ENCODE results near the gene AP4M1. TPM values are rescaled to one million over a fixed set of nuclear protein-coding genes. Genes with fewer than 3 reads are reported as not detected.
"Not testable (repeated sequence)": the region's sequence is repeated elsewhere in the genome, so short reads cannot be mapped to it uniquely, and the experiment has no call there.

The AP4M1 gene
- total RNA-seq, 1 experiment from 2014 or later: 17.9 TPM

DNA sequence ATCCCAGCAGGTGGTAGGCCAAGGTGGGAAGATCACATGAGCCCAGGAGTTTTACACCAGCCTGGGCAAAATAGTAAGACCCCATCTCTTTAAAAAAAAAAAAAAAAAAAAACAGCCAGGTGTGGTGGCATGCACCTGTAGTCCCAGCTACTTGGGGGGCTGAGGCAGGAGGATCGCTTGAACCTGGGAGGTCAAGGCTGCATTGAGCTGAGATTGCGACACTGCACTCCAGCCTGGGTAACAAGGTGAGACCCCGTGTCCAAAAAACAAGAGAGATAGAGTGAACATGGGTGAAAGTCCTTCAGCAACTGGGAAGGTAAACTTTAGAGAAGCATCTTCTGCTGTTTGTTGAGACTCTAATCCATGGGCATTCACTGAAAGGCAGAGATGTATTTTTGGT, 41.0 kb downstream of the AP4M1 start:
- no peaks in the 10 kb centered on the region for H3F3A ChIP-seq (ENCODE audit: low read length, unreplicated experiment)
- no peaks in the 10 kb centered on the region for H3K79me2 ChIP-seq (ENCODE audit: low read length)
- TF ChIP-seq, protein P1, sequence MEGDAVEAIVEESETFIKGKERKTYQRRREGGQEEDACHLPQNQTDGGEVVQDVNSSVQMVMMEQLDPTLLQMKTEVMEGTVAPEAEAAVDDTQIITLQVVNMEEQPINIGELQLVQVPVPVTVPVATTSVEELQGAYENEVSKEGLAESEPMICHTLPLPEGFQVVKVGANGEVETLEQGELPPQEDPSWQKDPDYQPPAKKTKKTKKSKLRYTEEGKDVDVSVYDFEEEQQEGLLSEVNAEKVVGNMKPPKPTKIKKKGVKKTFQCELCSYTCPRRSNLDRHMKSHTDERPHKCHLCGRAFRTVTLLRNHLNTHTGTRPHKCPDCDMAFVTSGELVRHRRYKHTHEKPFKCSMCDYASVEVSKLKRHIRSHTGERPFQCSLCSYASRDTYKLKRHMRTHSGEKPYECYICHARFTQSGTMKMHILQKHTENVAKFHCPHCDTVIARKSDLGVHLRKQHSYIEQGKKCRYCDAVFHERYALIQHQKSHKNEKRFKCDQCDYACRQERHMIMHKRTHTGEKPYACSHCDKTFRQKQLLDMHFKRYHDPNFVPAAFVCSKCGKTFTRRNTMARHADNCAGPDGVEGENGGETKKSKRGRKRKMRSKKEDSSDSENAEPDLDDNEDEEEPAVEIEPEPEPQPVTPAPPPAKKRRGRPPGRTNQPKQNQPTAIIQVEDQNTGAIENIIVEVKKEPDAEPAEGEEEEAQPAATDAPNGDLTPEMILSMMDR (conservative IDR thresholded peaks at IDR 0.05; ENCODE audit: low read depth, low read length): no peak
- TF ChIP-seq EZH2 (IDR thresholded peaks at IDR 0.05; ENCODE audit: low read length, unreplicated experiment) (no peak), EZH2phosphoT487 (IDR thresholded peaks at IDR 0.05; ENCODE audit: borderline replicate concordance, low read length) (no peak)
- H3K9me3 ChIP-seq (ENCODE audit: low read length): no peaks in the 10 kb centered on the region
- intact Hi-C loops (cut with micrococcal nuclease): no loop called here
- H4K20me1 ChIP-seq (ENCODE audit: low read length): no peaks in the 10 kb centered on the region
- DNase-seq: no peak
- ATAC-seq: no peak
- H3K4me2 ChIP-seq (ENCODE audit: low read length): no peak overlapping the region
- no peak overlapping the region for H2AFZ ChIP-seq (ENCODE audit: low read length)
- BruUV-seq (replicated peaks): no TSS peak
- POLR2A ChIA-PET (ENCODE audit: unreplicated experiment): no interaction called here
- no peak overlapping the region for H3K4me3 ChIP-seq (ENCODE audit: low read length)
- no peaks in the 10 kb centered on the region for H3K36me3 ChIP-seq (ENCODE audit: low read depth, low read length)
- no peak overlapping the region for H3K27ac ChIP-seq (ENCODE audit: low read length)
- H3K9me2 ChIP-seq (replicated peaks; ENCODE audit: low read length): no peaks in the 10 kb centered on the region
- H3K4me1 ChIP-seq (ENCODE audit: insufficient read depth, low read length): no peaks in the 10 kb centered on the region
- CTCF ChIA-PET: no interaction called here
- no peaks in the 10 kb centered on the region for H3K27me3 ChIP-seq (ENCODE audit: low read length)
- H3K9ac ChIP-seq (ENCODE audit: low read length): no peak overlapping the region

DNA sequence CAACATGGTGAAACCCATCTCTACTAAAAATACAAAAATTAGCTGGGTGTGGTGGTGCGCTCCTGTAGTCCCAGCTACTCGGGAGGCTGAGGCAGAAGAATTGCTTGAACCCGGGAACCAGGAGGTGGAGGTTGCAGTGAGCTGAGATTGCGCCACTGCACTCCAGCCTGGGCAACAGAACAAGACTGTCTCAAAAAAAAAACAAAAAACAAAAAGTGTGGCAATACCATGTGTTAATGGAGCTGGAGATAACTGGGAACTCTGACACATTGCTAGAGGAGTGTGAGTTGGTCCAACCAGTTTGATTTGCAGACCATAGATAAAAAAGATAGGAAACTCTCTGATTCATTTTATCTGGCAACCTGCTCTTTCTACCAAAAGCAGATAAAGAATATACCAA, 44.9 kb downstream of the AP4M1 start:
- CTCF ChIA-PET; ATAC-seq; H4K20me1 ChIP-seq (ENCODE audit: low read length); H3K9me2 ChIP-seq (replicated peaks; ENCODE audit: low read length); BruUV-seq (replicated peaks); H3F3A ChIP-seq (ENCODE audit: low read length, unreplicated experiment); H3K9ac ChIP-seq (ENCODE audit: low read length); H3K27ac ChIP-seq (ENCODE audit: low read length); intact Hi-C loops (cut with micrococcal nuclease); H2AFZ ChIP-seq (ENCODE audit: low read length); H3K4me2 ChIP-seq (ENCODE audit: low read length); H3K4me3 ChIP-seq (ENCODE audit: low read length); DNase-seq; POLR2A ChIA-PET (ENCODE audit: unreplicated experiment); H3K36me3 ChIP-seq (ENCODE audit: low read depth, low read length); H3K9me3 ChIP-seq (ENCODE audit: low read length); H3K27me3 ChIP-seq (ENCODE audit: low read length): not testable (repeated sequence)
- Histone ChIP-seq H3K79me2 (ENCODE audit: low read length) (peaks cover 20% of the 10 kb centered on the region), H3K4me1 (ENCODE audit: insufficient read depth, low read length) (peaks cover 14% of the 10 kb centered on the region; the same call in 1 of the 2 replicates)

DNA sequence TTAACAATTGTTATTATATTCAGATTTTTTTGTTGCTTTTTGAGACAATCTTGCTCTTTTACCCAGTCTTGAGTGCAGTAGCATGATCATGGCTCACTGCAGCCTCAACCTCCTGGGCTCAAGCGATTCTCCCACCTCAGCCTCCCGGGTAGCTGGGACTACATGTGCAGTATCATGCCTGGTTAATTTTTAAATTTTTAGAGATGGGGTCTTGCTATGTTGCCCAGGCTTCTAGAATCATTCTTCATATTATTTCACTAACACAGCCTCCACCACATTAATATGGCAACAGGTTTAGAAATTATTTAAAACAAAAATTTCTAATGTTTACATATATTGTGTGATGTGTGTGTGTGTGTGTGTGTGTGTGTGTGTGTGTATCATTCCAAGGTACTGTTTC, 45.8 kb downstream of the AP4M1 start:
- BruUV-seq (replicated peaks): no TSS peak
- TF ChIP-seq EZH2phosphoT487 (IDR thresholded peaks at IDR 0.05; ENCODE audit: borderline replicate concordance, low read length) (no peak), EZH2 (IDR thresholded peaks at IDR 0.05; ENCODE audit: low read length, unreplicated experiment) (no peak)
- TF ChIP-seq, protein P1 (conservative IDR thresholded peaks at IDR 0.05; ENCODE audit: low read depth, low read length): no peak
- Histone ChIP-seq H4K20me1 (ENCODE audit: low read length) (no peaks in the 10 kb centered on the region), H3K27me3 (ENCODE audit: low read length) (no peaks in the 10 kb centered on the region), H3F3A (ENCODE audit: low read length, unreplicated experiment) (no peaks in the 10 kb centered on the region), H3K4me1 (ENCODE audit: insufficient read depth, low read length) (peaks cover 14% of the 10 kb centered on the region; the same call in 1 of the 2 replicates), H3K4me2 (ENCODE audit: low read length) (no peak overlapping the region), H3K9ac (ENCODE audit: low read length) (no peak overlapping the region), H3K9me3 (ENCODE audit: low read length) (no peaks in the 10 kb centered on the region), H3K9me2 (replicated peaks; ENCODE audit: low read length) (no peaks in the 10 kb centered on the region), H3K27ac (ENCODE audit: low read length) (no peak overlapping the region), H3K79me2 (ENCODE audit: low read length) (peaks cover 20% of the 10 kb centered on the region), H2AFZ (ENCODE audit: low read length) (no peak overlapping the region), H3K4me3 (ENCODE audit: low read length) (no peak overlapping the region), H3K36me3 (ENCODE audit: low read depth, low read length) (no peaks in the 10 kb centered on the region)
- ATAC-seq (no peak), DNase-seq (no peak)
- intact Hi-C loops (cut with micrococcal nuclease): no loop called here
- ChIA-PET CTCF (no interaction called here), POLR2A (ENCODE audit: unreplicated experiment) (no interaction called here)

Measured in PC-3 (cell line).